Panc1 (cell line): ENCODE results near the gene TMEM269. TPM values are rescaled to one million over a fixed set of nuclear protein-coding genes. Genes with fewer than 3 reads are reported as not detected.

Experiments used
- ATAC-seq: fragments of 200-7000 bp; cut with Tn5 transposase; 2 replicates; pipeline ENCODE4 v1.9.1; 2020; ENCODE audit warnings: mild to moderate bottlenecking, moderate library complexity
- BruUV-seq: library from RNA; stranded (reverse); fragments of 400-500 nt; replicated peaks from 2 replicates; lab custom pipeline; 2021; lab: Mats Ljungman, UMichigan
- CTCF ChIA-PET: fragments of 300-600 bp; sonication (Branson Sonifier 250); formaldehyde crosslinking; loops from one replicate; lab custom pipeline; 2022; ENCODE audit warnings: antibody characterized with exemption; lab: Charles Lee
- POLR2A ChIA-PET: fragments of 300-600 bp; sonication (Branson Sonifier 250); formaldehyde crosslinking; loops from one replicate; lab custom pipeline; 2022; ENCODE audit warnings: antibody characterized with exemption; lab: Charles Lee
- DNase-seq: peaks from one replicate; pipeline ENCODE4 v3.0.0-alpha.2; 2010; ENCODE audit warnings: low read depth, low spot score
- H3K27ac ChIP-seq: 2 replicates; pipeline ENCODE4 v1.5.1; 2011; ENCODE audit warnings: mild to moderate bottlenecking, low read length, inconsistent platforms
- H3K27me3 ChIP-seq: fragments of 200-500 bp; sonication (Bioruptor generic); 2 replicates; pipeline ENCODE4 v1.6.0; 2014; ENCODE audit warnings: low read length, inconsistent platforms; ENCODE audit not compliant: control insufficient read depth, insufficient read depth
- H3K36me3 ChIP-seq: fragments of 200-500 bp; sonication (Bioruptor generic); 2 replicates; pipeline ENCODE4 v1.5.1; 2014; ENCODE audit warnings: inconsistent platforms, mild to moderate bottlenecking, low read length, moderate library complexity; ENCODE audit not compliant: control insufficient read depth, insufficient read depth
- H3K4me1 ChIP-seq: 2 replicates; pipeline ENCODE4 v1.5.1; 2011; ENCODE audit warnings: inconsistent platforms, mild to moderate bottlenecking, low read length, moderate library complexity; ENCODE audit not compliant: control insufficient read depth, insufficient read depth
- H3K4me3 ChIP-seq, 2 experiments: 2 replicates each; pipeline ENCODE4 v1.5.1; 2011 to 2012; ENCODE audit warnings: low read depth in 2 of 2, low read length in 2 of 2, mild to moderate bottlenecking in 2 of 2, inconsistent platforms in 1 of 2, moderate library complexity in 1 of 2
- H3K9me3 ChIP-seq: fragments of 200-500 bp; sonication (Bioruptor generic); 2 replicates; pipeline ENCODE4 v1.5.1; 2014; ENCODE audit warnings: low read depth, mild to moderate bottlenecking, inconsistent platforms, low read length, moderate library complexity; ENCODE audit not compliant: control insufficient read depth, insufficient read depth
- CTCF ChIP-seq: fragments of 450-650 bp; IDR thresholded peaks from 2 replicates; pipeline ENCODE4 v1.5.1; 2017; ENCODE audit warnings: mild to moderate bottlenecking
- POLR2AphosphoS5 ChIP-seq: IDR thresholded peaks from 2 replicates; pipeline ENCODE4 v1.6.1; 2012; ENCODE audit warnings: mild to moderate bottlenecking, low read depth, low read length, moderate library complexity
- REST ChIP-seq, 2 experiments: IDR thresholded peaks; 2 replicates each; pipeline ENCODE4 v1.6.1; 2011 to 2012; ENCODE audit warnings: low read depth in 2 of 2, control low read depth in 1 of 2, low read length in 1 of 2, mild to moderate bottlenecking in 1 of 2, moderate library complexity in 1 of 2; ENCODE audit not compliant: insufficient read depth in 1 of 2
- SIN3A ChIP-seq: IDR thresholded peaks from 2 replicates; pipeline ENCODE4 v1.6.1; 2012; ENCODE audit warnings: low read depth, mild to moderate bottlenecking, low read length, moderate library complexity, borderline replicate concordance; ENCODE audit not compliant: insufficient read depth
- TCF7L2 ChIP-seq: IDR thresholded peaks from 2 replicates; pipeline ENCODE4 v1.6.1; 2011; ENCODE audit warnings: mild to moderate bottlenecking, low read depth, low read length, inconsistent platforms
- in situ Hi-C: cut with HindIII; loops from 2 replicates; pipeline ENCODE4 v1.10.0; 2016; ENCODE audit warnings: low sequenced_read_pairs, low pct_unique_long_range_greater_than_20kb
- intact Hi-C: fragments of 100-400 bp; cut with micrococcal nuclease; formaldehyde crosslinking; loops from one replicate; pipeline ENCODE4 v1.10.0; 2022; ENCODE audit not compliant: unreplicated experiment
- total RNA-seq: library from RNA; stranded (reverse); gene quantifications from one replicate; pipeline ENCODE4 v1.2.1, GENCODE V29; 2021; ENCODE audit not compliant: unreplicated experiment

TMEM269 gene
- total RNA-seq, 1 experiment from 2014 or later: 0.13 TPM

- intact Hi-C loops: loop anchor here (10.0 kb wide), 1 partner anchor 163 kb away; no protein-coding TSS in a partner anchor
These were observed 46.7 kb upstream of the TMEM269 start for GRCh38 chr1:42737986-42738677.

More at GRCh38 chr1:42737986-42738677, 46.7 kb upstream of the TMEM269 start:
- no peak for ATAC-seq
- H3K9me3 ChIP-seq: no peaks in the 10 kb centered on the region
- POLR2A ChIA-PET: no interaction called here
- TF ChIP-seq TCF7L2 (no peak), SIN3A (no peak), CTCF (no peak), REST (IDR thresholded peaks at IDR 0.05; ENCODE audit: insufficient read depth in 1 of 2, low read depth in 2 of 2, low read length in 1 of 2) (no peak), POLR2AphosphoS5 (no peak)
- no peaks in the 10 kb centered on the region for H3K36me3 ChIP-seq
- CTCF ChIA-PET: interaction anchor here (0.8 kb wide), 1 partner anchor 28 kb away, joined by 3 read pairs; no protein-coding TSS in a partner anchor
- H3K4me3 ChIP-seq: no peak overlapping the region
- BruUV-seq: no TSS peak
- no peaks in the 10 kb centered on the region; the same call in 1 of the 2 replicates for H3K4me1 ChIP-seq
- H3K27me3 ChIP-seq: no peaks in the 10 kb centered on the region
- in situ Hi-C loops: no loop called here
- DNase-seq: no peak
- H3K27ac ChIP-seq: no peak overlapping the region
